Placental epithelial cell (primary cell): ENCODE results near the gene FIGNL1. TPM values are rescaled to one million over a fixed set of nuclear protein-coding genes. Genes with fewer than 3 reads are reported as not detected.

ENCODE experiments used
- small RNA-seq: library from RNA; depleted of rRNA; stranded (forward); fragments of <200 nt; gene quantifications from one replicate; pipeline ENCODE3, GENCODE V24; 2012
- total RNA-seq: library from RNA; depleted of rRNA; stranded (reverse); fragments of >200 nt; gene quantifications from 2 replicates; pipeline ENCODE4 v1.2.3, GENCODE V29; 2012

FIGNL1 gene
- total RNA-seq, result 9.7 and 11.4 TPM in 2 replicates

DNA sequence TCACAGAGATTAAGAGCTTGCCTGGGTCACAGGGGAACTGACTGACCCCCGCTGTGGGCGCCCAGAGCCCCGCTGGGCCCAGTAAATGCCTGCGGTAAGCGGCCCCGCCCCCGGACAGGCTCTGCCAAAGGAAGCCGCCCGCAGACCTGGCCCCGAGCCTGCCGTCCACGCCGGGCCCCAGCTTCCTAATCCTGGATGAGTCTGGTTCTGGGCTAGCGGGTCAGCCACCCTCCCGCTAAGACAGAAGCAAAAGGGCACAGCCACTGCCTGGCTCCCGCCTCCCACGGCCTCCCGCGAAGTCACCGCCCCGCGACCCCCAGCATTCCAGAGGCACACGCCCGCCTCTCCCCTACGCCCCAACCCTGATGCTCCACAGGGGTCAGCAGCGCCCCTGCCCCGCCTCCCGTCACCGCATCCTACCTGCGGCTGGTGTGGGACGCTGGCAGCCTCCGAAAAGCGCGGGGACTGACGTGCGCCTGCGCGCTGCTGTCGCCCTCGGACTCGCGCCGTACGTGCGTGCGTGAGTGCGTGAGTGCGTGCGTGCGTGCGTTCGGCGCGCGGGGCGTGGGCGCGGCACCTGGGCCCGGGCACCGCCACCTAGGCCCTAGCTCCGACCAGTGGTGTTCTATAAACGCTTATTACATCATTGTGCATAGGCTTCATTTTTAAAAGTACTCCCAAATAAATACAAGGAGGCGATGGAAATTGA lies at the start of gene FIGNL1:
Gene FIGNL1, minus strand, starts transcription at position 470 of the 709 bp plus-strand sequence. CDS start 3,063 bp downstream, outside the sequence.

Small RNA genes within 50 kb of the gene (small RNA-seq; reads per million reads assigned to genes)
- gene RNU6-1091P, result not detected

Other genes starting within 250 kb of the FIGNL1 start
- under 0.01 TPM in 1 of 2 replicates, not detected in the other for gene IKZF1, start 145.6 kb downstream of the FIGNL1 start, total RNA-seq
- not detected in 2 replicates for gene DDC, start 115.1 kb upstream of the FIGNL1 start, total RNA-seq